HCEC 1CT (cell line): ENCODE data around the gene ABCA2.
A peak's percentile ranks its signal among the peaks of the same experiment; 100 is the strongest.

Source experiments
- DNase-seq: peaks from one replicate; pipeline ENCODE4 v3.0.0-alpha.2; 2017

ABCA2 gene

GRCh38 chr9:136994888-136995230, 33.2 kb downstream of the ABCA2 start:
- DNase-seq: no peak

- no peak for DNase-seq
These were observed 33.7 kb downstream of the ABCA2 start for GRCh38 chr9:136994180-136994887.

DNA sequence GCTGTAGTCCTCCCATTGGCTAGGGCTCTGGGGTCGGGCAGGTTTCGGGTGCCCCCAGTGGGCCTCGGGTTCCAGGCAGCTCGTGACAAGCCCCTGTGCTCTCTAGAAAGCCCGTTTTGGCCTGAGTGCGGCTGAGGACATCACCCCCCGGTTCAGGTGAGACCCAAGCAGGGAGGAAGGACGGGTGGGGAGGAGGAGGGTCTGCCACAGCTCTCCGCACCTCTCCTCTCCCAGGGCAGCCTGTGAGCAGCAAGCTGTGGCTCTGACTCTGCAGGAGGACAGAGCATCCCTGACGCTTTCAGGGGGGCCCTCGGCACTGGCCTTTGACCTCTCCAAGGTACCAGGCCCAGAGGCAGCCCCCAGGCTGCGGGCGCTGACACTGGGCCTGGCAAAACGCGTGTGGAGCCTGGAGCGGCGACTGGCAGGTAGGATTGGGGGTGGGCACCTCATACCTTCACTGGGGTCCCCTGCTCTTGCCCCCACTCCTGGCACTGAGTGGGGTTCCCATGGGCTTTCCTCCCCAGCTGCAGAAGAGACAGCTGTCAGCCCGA, 35.1 kb downstream of the ABCA2 start:
- no peak for DNase-seq

- DNase-seq: peak; percentile 92
These were observed 35.8 kb downstream of the ABCA2 start, which contains the start of gene PAXX for GRCh38 chr9:136991993-136992818. Gene PAXX, plus strand, starts transcription at chr9:136992422. Its CDS starts 22 bp downstream, at chr9:136992444.

- DNase-seq: no peak
These were observed 37.7 kb downstream of the ABCA2 start for GRCh38 chr9:136990242-136990911.

DNA sequence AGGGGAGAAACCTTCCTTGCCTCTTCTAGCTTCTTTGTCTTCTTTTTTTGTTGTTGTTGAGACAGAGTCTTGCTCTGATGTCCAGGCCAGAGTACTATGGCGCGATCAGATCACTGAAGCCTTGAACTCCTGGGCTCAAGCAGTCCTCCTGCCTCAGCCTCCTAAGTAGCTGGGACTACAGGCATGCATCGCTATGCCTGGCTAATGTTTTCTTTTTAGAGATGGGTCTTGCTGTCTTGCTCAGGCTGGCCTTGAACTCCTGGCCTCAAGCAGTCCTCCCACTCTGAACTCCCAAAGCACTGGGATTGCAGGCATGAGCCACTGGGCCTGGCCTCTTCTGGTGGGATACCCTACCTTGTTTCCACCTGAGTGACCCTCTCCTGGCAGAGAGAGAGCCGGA, 39.2 kb downstream of the ABCA2 start:
- DNase-seq: no peak

DNA sequence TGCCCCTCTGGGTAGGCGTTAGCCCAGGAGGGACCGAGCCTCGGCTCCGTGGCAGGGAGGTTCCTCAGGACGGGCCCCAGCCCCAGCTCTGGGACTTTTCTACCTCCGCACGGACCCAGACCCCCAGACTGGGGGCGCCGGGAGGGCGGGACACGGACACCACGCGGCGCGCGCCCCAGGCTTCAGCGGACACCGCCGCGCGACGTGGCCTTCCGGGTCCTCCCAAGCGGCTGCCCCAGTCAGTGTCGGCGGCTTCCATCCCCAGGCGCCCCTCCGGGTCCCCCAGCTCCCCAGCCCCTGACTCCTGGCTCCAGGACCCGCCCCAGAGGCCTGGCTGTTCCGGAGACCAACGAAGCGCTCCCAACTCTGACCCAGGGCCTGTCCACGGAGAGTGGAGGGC, 42.2 kb downstream of the ABCA2 start:
- DNase-seq: no peak

GRCh38 chr9:136985027-136985602, 42.9 kb downstream of the ABCA2 start:
- no peak for DNase-seq

DNA sequence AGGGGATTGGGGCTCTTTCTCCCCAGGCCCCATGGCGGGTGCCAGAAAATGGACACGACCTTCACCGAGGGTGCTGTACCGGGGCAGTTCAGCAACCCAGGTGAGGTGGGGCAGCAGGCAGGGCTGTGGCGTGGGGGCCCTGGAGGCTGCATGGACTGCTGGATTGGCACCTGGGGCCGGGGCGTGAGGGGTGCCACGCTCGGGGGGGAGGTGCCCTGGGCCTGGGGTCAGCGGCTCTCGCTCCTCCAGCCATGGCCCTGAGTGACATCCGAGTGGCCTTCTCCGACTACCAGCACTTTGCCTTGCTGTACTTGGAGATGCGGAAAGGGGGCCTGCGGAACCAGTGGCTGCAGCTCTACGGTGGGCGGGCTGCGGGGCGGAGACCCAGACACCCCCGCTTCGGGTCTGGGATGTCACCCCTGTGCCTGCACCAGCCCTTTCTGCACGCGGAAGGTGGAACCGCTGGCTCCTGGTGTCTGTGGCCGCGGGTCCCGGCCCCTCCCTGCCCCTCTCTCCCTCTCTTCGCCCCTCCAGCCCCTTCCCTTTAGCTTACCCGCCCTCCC, 43.5 kb downstream of the ABCA2 start:
- no peak for DNase-seq

DNA sequence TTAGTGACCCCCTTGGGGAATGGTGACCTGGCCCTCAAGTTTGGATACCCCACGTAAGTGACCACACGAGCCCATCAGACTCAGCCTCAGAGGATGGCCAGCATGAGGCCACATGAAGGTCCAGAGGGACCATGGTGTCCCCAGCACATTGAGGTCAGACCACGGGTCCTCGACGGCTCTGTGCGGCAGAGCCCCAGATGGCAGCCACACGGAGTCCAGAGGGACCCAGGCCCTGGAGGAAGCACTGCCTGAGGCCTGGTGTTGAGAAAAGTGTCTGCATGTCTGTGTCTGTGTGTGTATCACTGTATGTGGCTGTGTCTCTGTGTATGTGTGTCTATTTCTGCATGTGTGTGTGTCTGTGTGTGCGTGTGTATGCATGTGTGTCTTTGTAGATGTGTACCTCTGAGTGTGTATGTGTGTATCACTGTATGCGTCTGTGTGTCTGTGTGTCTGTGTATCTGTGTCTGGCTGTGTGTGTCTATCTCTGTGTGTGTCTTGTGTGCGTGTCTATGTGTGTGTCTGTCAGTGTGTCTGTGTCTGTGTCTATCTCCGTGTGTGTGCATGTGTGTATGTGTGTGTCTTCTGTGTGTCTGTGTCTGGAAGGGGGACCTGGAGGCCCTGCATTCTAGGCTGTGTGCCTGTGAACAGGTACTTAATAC, 44.3 kb downstream of the ABCA2 start:
- DNase-seq: no peak

DNA sequence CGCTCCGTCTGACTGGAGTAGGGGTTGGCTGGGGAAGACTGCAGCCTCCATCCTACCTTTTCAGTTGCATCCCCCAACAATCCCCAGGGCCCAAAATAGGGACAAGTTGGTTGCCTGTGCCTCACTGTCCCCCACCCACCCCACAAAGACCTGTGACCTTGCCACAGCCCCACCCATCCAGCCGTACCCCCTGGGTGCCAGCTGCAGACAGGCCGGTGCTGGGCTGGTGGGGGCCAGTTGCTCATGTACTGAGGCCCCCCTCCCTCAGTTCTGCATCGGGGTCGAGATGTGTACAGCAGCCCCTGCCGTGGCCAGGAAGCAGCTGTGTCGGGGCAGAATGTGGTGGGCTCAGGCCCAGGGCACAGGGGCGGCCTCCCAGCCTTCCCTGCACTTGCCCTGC, 44.9 kb downstream of the ABCA2 start:
- DNase-seq: no peak

DNA sequence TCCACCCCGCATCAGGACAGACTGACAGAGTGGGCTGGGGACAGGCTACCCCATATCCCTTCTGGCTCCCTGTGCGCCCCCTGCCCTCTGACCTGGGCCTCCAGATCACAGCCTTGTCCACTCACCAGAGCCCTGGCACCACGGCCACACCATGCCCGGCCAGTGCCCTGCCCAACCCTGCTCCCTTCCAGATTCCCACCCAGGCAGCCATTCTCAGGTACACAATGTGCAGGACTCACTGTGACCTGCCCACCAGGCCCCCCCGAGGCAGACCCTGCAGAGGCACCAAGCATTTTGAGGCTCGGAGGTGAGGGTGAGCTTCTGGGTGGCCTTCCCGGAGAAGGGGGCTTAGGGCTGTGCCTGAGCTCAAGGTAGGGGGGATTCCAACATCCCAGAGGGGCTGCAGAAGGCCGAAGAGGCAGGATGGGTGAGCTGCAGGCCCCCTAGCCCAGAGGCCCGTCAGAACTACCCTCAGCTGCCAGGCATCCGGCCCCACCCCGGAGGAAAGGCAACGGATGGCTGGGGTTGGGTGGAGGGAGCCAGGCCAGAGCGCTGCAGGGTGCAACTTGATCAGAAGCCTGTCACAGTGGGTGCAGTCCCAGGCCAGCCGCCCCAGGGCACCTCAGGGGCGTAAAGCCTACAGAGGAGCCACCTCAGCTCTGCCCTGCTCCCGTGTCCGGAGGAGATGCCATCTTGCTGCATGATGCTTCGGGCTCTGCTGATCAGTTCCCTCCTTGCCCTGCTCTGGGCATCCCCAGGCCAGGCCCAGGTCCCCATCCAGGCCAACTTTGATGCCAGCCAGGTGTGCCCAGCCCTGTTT, 45.6 kb downstream of the ABCA2 start, which contains the start of gene LCNL1:
Gene LCNL1 (plus strand): TSS at position 762 of the 820 bp plus-strand sequence. CDS start 594 bp downstream, outside the sequence.
- no peak for DNase-seq

DNA sequence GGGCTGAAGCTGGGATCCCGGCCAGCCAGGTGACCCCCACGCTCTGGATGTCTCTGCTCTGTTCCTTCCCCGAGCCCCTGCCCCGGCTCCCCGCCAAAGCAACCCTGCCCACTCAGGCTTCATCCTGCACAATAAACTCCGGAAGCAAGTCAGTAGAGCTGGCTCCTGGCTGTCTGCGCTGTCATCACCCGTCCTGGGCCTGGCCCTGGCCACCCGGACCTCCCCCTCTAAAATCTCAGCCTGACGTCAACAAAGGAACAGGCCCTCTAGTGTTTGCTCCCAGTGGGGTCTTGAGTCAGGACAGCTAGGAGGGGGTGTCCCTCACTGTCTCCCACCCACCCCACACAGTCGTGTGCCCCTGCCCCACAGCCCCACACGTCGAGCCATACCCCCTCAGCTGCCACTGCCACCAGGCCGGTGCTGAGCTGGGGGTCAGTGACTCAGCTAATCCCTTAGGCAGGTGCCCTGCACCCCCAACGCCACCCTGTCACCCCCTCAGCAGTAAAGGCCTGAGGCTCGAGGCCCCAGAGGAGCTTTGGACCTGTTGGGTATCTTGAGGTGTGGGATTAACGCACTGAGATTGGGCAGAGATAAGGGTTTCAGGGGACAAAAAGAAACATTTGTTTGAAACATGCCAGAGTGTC, 46.3 kb downstream of the ABCA2 start:
- no peak for DNase-seq

DNA sequence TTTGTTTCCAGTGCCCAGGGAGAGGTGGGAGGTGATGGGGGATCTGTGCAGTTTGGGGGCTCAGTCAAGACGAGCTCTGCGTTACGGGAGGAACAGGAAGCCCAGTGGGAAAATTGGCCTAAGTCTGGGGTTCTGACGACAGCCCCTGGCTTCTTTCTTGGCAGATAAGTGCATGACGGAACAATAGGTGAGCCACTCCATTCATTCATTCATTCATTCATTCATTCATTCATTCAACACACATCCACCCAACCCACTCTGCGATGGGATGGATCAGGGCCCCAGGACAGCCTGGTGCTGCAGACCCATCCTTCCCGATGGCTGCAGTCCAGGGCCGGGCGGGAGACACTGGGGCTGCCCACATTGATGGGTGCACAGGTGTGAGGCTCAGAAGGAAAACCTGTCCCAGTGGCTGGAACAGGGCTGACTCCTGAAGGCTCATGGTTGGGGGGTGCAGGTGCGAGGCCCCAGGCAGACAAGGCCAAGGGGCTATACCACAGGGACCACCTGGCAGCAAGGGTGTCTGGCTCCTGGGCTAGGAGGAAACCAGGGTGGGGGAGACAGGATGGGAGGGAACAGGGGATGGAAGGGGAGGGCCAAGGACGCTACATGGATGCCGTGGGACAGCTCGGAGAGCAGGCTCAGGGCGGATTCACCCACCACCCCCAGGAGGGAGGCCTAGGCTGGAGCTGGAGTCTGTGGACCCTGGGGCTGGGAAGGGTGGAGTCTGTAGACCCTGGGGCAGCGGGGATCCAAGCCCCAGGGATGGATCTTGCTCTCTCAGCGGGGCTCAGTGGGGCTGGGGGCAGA, 47.2 kb downstream of the ABCA2 start:
- no peak for DNase-seq

- DNase-seq: no peak
These were observed 48.1 kb downstream of the ABCA2 start for GRCh38 chr9:136979769-136980587.

DNA sequence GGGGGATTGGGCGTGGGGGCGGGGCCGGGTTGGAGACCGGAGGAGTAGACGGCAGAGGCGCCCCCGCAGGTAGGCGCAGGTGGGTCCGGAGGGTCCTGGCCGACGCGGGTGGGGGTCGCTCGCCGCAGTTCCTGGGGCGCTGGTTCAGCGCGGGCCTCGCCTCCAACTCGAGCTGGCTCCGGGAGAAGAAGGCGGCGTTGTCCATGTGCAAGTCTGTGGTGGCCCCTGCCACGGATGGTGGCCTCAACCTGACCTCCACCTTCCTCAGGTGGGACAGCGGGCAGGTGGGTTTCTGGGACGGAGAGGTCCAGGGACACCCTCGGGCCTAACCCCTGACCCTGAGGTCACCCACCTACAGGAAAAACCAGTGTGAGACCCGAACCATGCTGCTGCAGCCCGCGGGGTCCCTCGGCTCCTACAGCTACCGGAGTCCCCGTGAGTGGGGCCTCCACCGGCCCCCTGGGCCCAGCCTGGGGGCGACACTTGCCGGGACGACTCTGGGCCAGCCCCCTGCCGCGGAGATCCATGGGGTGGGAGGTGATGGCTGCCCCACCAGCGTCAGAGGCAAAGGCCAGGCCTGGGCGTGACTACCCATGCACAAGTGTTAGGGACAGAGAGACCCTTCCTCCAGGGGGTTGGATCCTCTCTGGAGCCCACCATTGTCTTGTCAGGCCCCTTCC, 49.0 kb downstream of the ABCA2 start:
- no peak for DNase-seq

DNA sequence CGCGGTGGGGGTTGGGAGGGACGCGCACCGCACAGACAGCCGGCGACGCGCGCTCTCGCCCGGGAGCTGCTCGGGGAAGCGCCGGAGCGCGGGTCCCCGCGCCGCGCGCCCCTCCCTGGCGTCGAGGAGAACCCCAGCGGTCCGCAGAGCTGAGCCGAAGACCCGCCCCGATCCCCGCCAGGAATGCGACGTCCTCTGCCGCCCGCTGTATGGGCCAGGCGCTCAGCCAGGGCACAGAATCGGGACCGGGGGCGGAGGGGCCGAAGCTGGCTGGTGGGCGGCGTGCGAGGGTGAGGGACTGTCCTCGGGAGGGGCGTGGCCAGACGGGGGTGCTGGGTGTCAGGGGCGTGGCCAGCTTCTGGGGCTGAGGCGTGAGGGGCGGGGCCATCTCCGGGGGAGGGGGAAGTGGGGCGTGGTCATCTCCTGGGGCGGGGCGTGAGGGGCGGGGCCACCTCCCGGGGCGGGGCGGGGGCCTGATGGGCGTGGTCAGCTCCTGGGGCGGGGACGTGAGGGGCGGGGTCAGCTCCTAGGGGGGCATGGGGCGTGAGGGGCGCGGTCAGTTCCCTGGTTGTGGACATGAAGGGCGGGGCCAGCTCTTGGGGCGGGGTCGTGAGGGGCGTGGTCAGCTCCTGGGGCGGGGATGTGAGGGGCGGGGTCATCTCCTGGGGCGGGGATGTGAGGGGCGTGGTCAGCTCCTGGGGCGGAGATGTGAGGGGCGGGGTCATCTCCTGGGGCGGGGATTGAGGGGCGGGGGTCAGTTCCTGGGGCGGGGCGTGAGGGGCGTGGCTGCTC, 49.8 kb downstream of the ABCA2 start:
- no peak for DNase-seq
